Measurements from ENCODE around the gene HOXC9.

The HOXC9 gene

DNA sequence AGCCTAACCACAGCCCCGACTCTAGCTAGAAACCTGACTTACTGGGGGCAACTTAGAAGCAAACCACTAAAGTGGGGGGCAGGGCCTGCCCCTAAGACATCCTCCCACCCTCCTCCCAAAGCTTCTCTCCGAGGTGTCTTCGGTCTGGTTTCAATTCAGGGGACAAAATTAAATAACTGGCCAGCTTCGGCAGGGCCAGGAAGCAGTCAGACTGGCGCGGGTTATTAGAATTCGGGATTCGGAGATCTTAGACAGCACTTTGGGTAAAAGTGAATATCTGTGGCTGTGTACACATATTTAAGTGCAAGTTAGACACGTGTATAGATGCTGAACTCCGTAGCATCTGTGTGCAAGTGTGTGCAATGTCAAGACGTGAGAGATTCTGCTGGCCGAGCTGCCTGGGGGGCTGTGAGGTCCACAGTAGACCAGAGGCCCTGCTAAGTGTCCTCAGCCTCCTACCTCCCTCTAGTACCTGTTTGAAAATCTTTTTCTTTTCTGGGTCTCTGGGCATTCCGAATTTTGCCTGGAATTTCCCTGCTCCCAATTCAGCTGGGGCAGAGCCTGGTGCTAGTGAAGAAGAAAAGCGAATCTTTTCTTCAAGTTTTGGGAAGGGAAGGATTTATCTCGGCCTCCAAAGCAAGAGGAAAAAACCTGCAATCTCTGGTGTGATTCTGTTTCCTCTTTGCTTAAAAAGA lies 19.0 kb upstream of the HOXC9 start:
- Histone ChIP-seq H3K9me3 (ENCODE audit: control insufficient read depth, insufficient read depth, low read length) (no peaks in the 10 kb centered on the region), H3K9ac (ENCODE audit: low read depth, low read length) (no peak overlapping the region), H3K27me3 (ENCODE audit: control insufficient read depth, insufficient read depth, low read length) (peaks cover 96% of the 10 kb centered on the region), H3K4me1 (ENCODE audit: control insufficient read depth, insufficient read depth, low read length) (no peaks in the 10 kb centered on the region), H3K36me3 (ENCODE audit: control insufficient read depth, insufficient read depth, low read length) (no peaks in the 10 kb centered on the region), H3K4me3 (ENCODE audit: low read depth, low read length) (no peak overlapping the region)

DNA sequence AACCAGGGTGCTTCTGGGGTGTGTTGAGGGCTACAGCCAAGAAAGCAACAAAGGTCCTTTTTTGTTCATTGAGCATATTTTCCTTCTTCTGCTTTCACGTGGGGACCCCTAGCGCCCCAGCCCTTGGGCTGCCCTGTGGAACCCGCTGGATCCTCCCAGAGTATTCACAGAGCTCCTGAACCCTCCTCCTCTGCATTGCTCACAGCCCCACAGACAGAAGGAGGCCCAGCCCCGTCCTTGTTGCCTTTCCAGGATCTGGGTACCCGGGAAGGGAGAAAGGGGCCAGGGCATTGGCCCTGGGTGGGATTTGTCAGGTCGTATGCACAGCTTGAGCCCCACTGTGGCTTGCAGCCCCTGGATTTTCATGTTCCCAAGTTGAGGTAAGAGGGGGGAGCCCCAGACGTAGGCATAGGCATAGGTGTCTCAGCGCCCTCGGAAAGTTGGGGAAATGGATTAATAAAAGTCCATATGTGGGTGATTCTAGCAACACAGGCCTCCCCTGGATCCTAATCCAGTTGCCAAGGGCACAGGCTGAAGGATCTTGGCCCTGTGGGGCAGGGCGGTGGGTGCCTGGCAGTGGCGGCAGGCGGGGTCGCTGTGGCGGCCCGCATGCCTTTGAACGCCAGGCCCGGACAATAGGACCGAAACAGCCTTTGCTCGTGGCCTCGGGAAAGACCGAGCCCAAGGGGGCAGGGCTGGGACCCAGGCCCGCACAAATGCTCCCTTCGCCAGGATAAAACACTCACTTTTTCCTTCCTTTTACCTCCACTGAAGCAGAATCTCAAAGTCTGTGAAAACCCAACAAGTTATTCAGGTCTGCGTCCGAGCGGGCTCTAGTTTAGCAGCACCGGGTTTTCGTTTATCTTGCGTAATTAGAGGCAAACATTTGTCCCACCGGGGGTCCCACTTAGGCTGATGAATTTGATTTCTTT lies 18.1 kb upstream of the HOXC9 start:
- Histone ChIP-seq H3K4me1 (ENCODE audit: control insufficient read depth, insufficient read depth, low read length) (no peaks in the 10 kb centered on the region), H3K9ac (ENCODE audit: low read depth, low read length) (no peak overlapping the region), H3K4me3 (ENCODE audit: low read depth, low read length) (peak overlapping the region; percentile 26), H3K27me3 (ENCODE audit: control insufficient read depth, insufficient read depth, low read length) (peaks cover 96% of the 10 kb centered on the region), H3K36me3 (ENCODE audit: control insufficient read depth, insufficient read depth, low read length) (no peaks in the 10 kb centered on the region), H3K9me3 (ENCODE audit: control insufficient read depth, insufficient read depth, low read length) (no peaks in the 10 kb centered on the region)

DNA sequence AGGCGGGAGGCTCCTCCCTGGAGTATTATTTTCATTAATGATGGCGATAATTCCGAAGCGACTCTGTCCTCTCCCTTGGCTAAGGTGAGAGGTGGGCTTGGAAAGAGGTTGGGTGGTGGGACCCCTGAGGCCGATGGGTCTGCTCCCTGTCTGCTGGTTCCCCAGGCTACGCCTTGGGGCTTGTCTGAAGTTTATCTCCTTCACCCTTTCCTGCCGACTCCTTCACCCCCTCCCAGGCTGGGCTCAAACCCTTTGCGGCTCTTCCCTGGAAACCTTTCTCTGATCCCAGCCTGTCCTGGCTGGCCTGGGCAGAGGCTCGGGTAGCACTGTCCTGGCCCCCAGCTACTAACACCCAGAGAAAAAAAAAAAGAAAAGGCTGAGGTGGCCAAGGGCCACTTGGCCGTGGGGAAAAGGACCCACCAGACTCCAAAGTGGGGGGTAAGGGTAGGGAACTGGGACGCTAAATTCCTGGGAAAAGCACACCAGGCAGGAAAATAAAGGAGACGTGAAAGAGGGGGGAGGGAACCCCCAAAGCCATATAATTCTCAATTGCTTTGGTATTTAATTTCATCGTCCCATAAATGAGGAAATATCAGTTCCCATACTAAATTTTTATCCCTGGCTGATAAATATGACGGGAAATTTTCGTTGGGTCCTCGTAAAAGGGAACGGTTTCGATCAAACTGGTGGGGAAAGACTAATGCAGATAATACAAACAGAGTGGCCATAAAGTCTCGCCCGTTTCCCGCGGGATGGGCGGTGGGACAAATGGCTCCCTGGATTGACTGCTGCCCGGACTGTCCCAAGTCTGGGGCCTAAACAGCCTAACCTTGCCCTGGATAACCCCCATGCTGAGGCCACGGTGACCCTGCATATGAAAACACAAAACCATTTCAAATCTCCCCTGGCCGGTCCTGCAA lies 17.1 kb upstream of the HOXC9 start:
- no peaks in the 10 kb centered on the region for H3K9me3 ChIP-seq (ENCODE audit: control insufficient read depth, insufficient read depth, low read length)
- peak overlapping the region; percentile 26 for H3K4me3 ChIP-seq (ENCODE audit: low read depth, low read length)
- no peak overlapping the region for H3K9ac ChIP-seq (ENCODE audit: low read depth, low read length)
- no peaks in the 10 kb centered on the region for H3K4me1 ChIP-seq (ENCODE audit: control insufficient read depth, insufficient read depth, low read length)
- no peaks in the 10 kb centered on the region for H3K36me3 ChIP-seq (ENCODE audit: control insufficient read depth, insufficient read depth, low read length)
- H3K27me3 ChIP-seq (ENCODE audit: control insufficient read depth, insufficient read depth, low read length) = peaks cover 96% of the 10 kb centered on the region

DNA sequence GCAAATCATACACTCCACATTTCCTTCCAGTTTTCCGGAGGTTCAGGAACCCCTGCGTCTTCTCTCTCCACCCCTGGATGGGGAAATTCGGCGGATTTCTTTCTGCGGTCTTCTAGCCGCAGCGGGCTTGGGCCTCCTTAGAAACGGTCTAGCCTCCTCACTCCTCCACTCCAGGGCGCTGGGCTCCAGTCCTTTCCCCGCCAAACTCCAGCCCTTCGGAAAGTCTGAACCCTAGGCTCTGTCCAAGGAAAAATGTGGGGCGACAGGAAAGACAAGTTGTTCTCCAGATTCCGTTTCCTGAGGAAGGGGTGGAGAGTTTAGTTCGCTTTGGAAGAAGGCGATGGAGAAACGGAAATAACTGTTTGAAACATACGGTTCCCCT lies 16.4 kb upstream of the HOXC9 start:
- Histone ChIP-seq H3K27me3 (ENCODE audit: control insufficient read depth, insufficient read depth, low read length) (peaks cover 96% of the 10 kb centered on the region), H3K9me3 (ENCODE audit: control insufficient read depth, insufficient read depth, low read length) (no peaks in the 10 kb centered on the region), H3K4me1 (ENCODE audit: control insufficient read depth, insufficient read depth, low read length) (no peaks in the 10 kb centered on the region), H3K4me3 (ENCODE audit: low read depth, low read length) (peak overlapping the region; percentile 18), H3K36me3 (ENCODE audit: control insufficient read depth, insufficient read depth, low read length) (no peaks in the 10 kb centered on the region), H3K9ac (ENCODE audit: low read depth, low read length) (no peak overlapping the region)

DNA sequence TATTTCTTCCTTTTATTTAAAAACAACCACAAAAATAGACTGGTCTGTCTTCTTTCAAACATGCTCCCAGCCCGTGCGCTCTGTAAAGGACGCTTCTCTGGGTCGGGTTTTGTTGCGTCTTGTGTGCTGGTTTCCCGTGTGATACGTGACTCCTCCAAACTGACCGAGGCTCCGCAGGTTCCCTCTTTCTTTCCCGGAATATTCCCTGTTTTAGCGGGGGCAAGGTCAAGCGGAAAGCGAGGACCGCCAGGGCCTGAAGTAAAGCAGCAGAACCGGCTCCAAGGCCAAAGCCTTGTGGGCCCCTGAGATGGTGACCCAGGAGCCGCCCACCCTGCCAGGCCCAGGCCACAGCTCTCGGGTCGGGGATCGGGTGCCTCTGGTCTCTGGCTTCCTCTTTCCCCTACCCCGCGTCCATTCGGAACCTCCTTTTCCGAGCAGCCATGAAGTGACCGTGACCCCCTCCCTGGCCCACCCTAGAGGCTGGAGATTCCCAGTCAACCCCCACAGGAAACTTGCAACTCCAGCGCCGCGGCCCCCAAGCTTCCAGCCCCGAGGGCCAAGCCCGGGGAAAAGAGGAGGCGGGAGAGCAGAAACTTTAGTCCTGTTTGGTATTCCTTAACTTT lies 15.9 kb upstream of the HOXC9 start:
- Histone ChIP-seq H3K4me1 (ENCODE audit: control insufficient read depth, insufficient read depth, low read length) (no peaks in the 10 kb centered on the region), H3K9me3 (ENCODE audit: control insufficient read depth, insufficient read depth, low read length) (no peaks in the 10 kb centered on the region), H3K27me3 (ENCODE audit: control insufficient read depth, insufficient read depth, low read length) (peaks cover 96% of the 10 kb centered on the region), H3K4me3 (ENCODE audit: low read depth, low read length) (peak overlapping the region; percentile 11), H3K9ac (ENCODE audit: low read depth, low read length) (no peak overlapping the region), H3K36me3 (ENCODE audit: control insufficient read depth, insufficient read depth, low read length) (no peaks in the 10 kb centered on the region)

DNA sequence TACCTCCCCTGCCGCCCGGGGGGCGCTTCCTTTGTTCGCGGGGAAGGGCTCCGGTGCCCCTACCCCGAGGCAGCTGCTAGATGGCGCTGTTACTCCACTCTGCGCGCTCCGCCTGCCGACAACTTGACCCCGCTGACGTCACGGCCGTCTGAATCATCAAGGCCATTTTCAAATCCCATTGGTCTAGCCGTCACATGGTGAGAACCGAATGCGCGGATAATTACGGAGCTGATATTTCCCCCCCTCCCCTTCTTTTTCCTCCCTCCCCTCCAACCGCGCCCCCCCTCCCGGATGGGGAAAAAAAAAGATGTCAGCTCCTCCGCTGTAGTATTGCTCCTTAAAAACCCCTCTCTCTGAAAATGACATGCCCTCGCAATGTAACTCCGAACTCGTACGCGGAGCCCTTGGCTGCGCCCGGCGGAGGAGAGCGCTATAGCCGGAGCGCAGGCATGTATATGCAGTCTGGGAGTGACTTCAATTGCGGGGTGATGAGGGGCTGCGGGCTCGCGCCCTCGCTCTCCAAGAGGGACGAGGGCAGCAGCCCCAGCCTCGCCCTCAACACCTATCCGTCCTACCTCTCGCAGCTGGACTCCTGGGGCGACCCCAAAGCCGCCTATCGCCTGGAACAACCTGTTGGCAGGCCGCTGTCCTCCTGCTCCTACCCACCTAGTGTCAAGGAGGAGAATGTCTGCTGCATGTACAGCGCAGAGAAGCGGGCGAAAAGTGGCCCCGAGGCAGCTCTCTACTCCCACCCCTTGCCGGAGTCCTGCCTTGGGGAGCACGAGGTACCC lies 14.9 kb upstream of the HOXC9 start, which contains the start of gene HOXC10:
Gene HOXC10, plus strand, starts transcription at position 246 of the 791 bp plus-strand sequence. Its CDS starts 114 bp downstream, at position 360.
- Histone ChIP-seq H3K27me3 (ENCODE audit: control insufficient read depth, insufficient read depth, low read length) (peaks cover 96% of the 10 kb centered on the region), H3K9me3 (ENCODE audit: control insufficient read depth, insufficient read depth, low read length) (no peaks in the 10 kb centered on the region), H3K9ac (ENCODE audit: low read depth, low read length) (no peak within 1 kb of the TSS)

DNA sequence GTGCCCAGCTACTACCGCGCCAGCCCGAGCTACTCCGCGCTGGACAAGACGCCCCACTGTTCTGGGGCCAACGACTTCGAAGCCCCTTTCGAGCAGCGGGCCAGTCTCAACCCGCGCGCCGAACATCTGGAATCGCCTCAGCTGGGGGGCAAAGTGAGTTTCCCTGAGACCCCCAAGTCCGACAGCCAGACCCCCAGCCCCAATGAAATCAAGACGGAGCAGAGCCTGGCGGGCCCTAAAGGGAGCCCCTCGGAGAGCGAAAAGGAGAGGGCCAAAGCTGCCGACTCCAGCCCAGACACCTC lies 14.3 kb upstream of the HOXC9 start:
- peaks cover 96% of the 10 kb centered on the region for H3K27me3 ChIP-seq (ENCODE audit: control insufficient read depth, insufficient read depth, low read length)
- H3K9me3 ChIP-seq (ENCODE audit: control insufficient read depth, insufficient read depth, low read length) = no peaks in the 10 kb centered on the region
- peak overlapping the region; percentile 26 for H3K4me3 ChIP-seq (ENCODE audit: low read depth, low read length)
- no peak overlapping the region for H3K9ac ChIP-seq (ENCODE audit: low read depth, low read length)
- no peaks in the 10 kb centered on the region for H3K4me1 ChIP-seq (ENCODE audit: control insufficient read depth, insufficient read depth, low read length)
- no peaks in the 10 kb centered on the region for H3K36me3 ChIP-seq (ENCODE audit: control insufficient read depth, insufficient read depth, low read length)

More for the DNA sequence above, 14.9 kb upstream of the HOXC9 start, which contains the start of gene HOXC10:
- Histone ChIP-seq H3K4me1 (ENCODE audit: control insufficient read depth, insufficient read depth, low read length) (no peaks in the 10 kb centered on the region), H3K36me3 (ENCODE audit: control insufficient read depth, insufficient read depth, low read length) (no peaks in the 10 kb centered on the region), H3K4me3 (ENCODE audit: low read depth, low read length) (peak within 1 kb of the TSS; percentile 26)

DNA sequence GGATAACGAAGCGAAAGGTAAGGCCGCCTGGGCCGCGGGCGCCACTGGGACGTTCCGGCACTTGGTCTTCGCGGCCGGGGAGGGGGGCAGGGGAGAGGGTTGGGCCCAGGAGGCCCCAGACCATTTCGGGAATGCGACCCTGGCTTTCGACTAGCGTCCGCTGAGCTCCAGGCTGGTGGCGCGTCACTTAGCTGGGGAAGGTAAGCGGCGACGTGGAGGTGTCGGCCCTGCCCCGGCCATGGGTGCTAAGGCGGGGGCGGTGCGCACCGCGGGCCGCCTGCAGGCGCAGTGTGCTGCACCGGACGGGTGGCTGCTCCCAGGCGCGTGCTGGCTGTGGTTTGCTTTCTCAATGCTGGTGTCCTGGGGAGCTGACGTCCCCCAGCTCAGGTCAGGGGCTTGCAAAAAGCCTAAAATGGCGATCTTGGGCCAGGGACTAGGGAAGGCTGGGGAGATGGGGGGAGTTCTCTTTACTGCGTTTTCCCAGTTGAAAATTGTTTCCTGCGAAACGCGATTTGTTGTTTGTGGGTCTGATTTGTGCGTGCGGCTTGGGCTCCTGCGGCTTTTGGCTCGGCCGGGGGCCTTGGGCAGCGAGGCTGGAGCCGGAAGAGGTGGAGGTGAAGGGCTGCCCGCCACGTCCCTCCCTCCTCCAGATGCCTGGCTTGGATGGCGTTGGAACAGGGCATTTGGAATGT lies 13.8 kb upstream of the HOXC9 start:
- Histone ChIP-seq H3K4me1 (ENCODE audit: control insufficient read depth, insufficient read depth, low read length) (no peaks in the 10 kb centered on the region), H3K9me3 (ENCODE audit: control insufficient read depth, insufficient read depth, low read length) (no peaks in the 10 kb centered on the region), H3K9ac (ENCODE audit: low read depth, low read length) (no peak overlapping the region), H3K36me3 (ENCODE audit: control insufficient read depth, insufficient read depth, low read length) (no peaks in the 10 kb centered on the region), H3K4me3 (ENCODE audit: low read depth, low read length) (peak overlapping the region; percentile 26), H3K27me3 (ENCODE audit: control insufficient read depth, insufficient read depth, low read length) (peaks cover 96% of the 10 kb centered on the region)

DNA sequence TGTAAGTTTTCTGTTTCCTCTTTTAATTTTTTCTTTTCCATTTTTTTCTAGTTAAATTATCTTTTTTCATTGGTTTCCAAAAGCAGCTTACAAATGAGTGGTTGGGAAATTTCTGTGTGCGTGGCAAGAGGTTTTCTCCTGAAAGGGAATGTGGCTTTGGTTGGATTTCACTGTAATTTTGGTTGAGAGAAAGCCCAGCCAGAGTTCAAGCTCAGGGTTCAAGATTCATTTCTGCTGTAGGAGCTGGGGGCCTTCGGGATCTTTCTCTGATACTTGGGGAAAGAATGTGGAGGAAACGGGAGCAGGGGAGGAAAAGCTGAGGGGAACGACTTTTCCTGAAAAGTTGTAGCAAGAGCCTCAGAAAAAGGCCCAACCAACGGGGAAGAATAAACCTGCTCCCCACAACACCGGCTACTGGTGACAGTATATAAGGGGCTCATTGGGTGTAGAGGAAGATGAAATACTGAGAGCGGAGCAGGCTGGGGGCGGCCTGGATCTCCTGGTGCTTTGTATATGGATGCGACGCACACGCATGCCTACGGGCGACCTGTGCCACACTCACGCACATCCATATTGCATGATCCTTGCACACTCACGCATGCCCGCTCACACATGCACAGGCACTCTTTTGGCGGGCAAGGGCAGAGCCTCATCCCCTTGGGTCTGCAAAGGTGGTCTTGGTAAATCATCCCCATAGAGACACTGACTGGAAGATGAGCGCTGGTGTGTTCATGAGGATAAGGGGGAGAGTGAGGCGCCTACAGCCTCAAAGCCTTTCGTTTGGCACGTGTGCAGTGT lies 13.1 kb upstream of the HOXC9 start:
- Histone ChIP-seq H3K27me3 (ENCODE audit: control insufficient read depth, insufficient read depth, low read length) (peaks cover 96% of the 10 kb centered on the region), H3K4me3 (ENCODE audit: low read depth, low read length) (no peak overlapping the region), H3K9me3 (ENCODE audit: control insufficient read depth, insufficient read depth, low read length) (no peaks in the 10 kb centered on the region), H3K36me3 (ENCODE audit: control insufficient read depth, insufficient read depth, low read length) (no peaks in the 10 kb centered on the region), H3K9ac (ENCODE audit: low read depth, low read length) (no peak overlapping the region), H3K4me1 (ENCODE audit: control insufficient read depth, insufficient read depth, low read length) (no peaks in the 10 kb centered on the region)

DNA sequence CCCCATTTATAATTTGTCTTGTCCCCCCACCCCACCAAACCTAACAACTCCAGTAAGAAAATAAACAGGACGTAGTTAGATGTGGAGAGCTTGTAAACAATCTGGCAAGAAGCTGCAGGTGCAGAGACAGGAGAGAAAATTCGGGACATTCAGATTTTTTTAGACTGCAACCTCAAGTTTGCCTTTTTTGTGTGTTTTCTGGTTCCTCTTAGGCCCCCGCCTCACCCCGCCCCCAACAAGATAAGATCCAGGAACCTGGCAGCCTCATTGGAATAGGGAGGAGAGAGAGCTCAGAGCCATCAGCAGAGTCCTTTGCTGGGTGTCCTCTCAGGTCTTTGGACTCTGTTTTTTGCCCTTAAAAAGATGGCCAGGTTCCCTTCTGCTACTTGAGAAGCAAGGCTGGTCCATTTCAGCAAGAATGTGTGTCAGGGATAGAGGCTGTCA lies 12.2 kb upstream of the HOXC9 start:
- Histone ChIP-seq H3K9me3 (ENCODE audit: control insufficient read depth, insufficient read depth, low read length) (no peaks in the 10 kb centered on the region), H3K9ac (ENCODE audit: low read depth, low read length) (no peak overlapping the region), H3K27me3 (ENCODE audit: control insufficient read depth, insufficient read depth, low read length) (peaks cover 96% of the 10 kb centered on the region), H3K36me3 (ENCODE audit: control insufficient read depth, insufficient read depth, low read length) (no peaks in the 10 kb centered on the region), H3K4me3 (ENCODE audit: low read depth, low read length) (no peak overlapping the region), H3K4me1 (ENCODE audit: control insufficient read depth, insufficient read depth, low read length) (no peaks in the 10 kb centered on the region)
